AG04449 (cell line): Measurements from ENCODE around the gene KCMF1.

Experiments
- CTCF ChIA-PET: fragments of 350-600 bp; formaldehyde crosslinking; extraction: SDS; loops from one replicate; lab custom pipeline; 2021; ENCODE audit warnings: antibody characterized with exemption; lab: Yijun Ruan, JAX
- POLR2A ChIA-PET: fragments of 400-600, 350-600 bp; formaldehyde crosslinking; extraction: SDS; loops from one replicate; lab custom pipeline; 2020; ENCODE audit warnings: antibody characterized with exemption, inconsistent platforms; lab: Yijun Ruan, JAX
- DNase-seq: peaks from one replicate; pipeline ENCODE4 v3.0.0-alpha.2; 2010; ENCODE audit warnings: low read depth, low spot score
- H3K4me3 ChIP-seq: 2 replicates; pipeline ENCODE4 v1.5.1; 2011; ENCODE audit warnings: low read depth, mild to moderate bottlenecking, control low read depth, low read length
- CTCF ChIP-seq: IDR thresholded peaks from one replicate; pipeline ENCODE4 v1.5.1; 2011; ENCODE audit warnings: mild to moderate bottlenecking, moderate library complexity, low read length, control low read depth, inconsistent platforms; ENCODE audit not compliant: insufficient read depth; ENCODE audit errors: missing control alignments

The KCMF1 gene

GRCh38 chr2:85064927-85065577 is 94.1 kb downstream of the KCMF1 start:
- no peak for TF ChIP-seq CTCF
- DNase-seq: no peak
- H3K4me3 ChIP-seq: no peak overlapping the region
- ChIA-PET POLR2A (no interaction called here), CTCF (interaction anchor here (0.6 to 10.7 kb wide), 11 partner anchors 8 to 543 kb away, joined by 3 to 376 read pairs (median 8); partner anchors contain the start of gene TCF7L1)

- CTCF ChIA-PET: interaction anchor here (0.6 to 10.7 kb wide), 51 partner anchors 9 to 489 kb away, joined by 3 to 376 read pairs (median 5); partner anchors contain the start of gene TCF7L1
- POLR2A ChIA-PET: no interaction called here
- no peak overlapping the region for H3K4me3 ChIP-seq
- no peak for TF ChIP-seq CTCF
- no peak for DNase-seq
Measured at GRCh38 chr2:85066006-85066740, 95.2 kb downstream of the KCMF1 start.

GRCh38 chr2:85066874-85067351 is 96.0 kb downstream of the KCMF1 start:
- H3K4me3 ChIP-seq: no peak overlapping the region
- CTCF ChIA-PET: interaction anchor here (0.6 to 10.7 kb wide), 56 partner anchors 8 to 489 kb away, joined by 3 to 376 read pairs (median 5); partner anchors contain the start of gene TCF7L1
- TF ChIP-seq CTCF: peak; percentile 81
- no peak for DNase-seq
- POLR2A ChIA-PET: interaction anchor here (0.6 kb wide), 1 partner anchor 497 kb away, joined by 3 read pairs; no protein-coding TSS in a partner anchor

- ChIA-PET CTCF (no interaction called here), POLR2A (no interaction called here)
- no peak overlapping the region for H3K4me3 ChIP-seq
- no peak for TF ChIP-seq CTCF
- DNase-seq: no peak
Measured at GRCh38 chr2:85071096-85071495, 100.1 kb downstream of the KCMF1 start.

GRCh38 chr2:85073033-85073432 is 102.1 kb downstream of the KCMF1 start:
- POLR2A ChIA-PET: no interaction called here
- no peak for TF ChIP-seq CTCF
- CTCF ChIA-PET: interaction anchor here (0.6 to 3.3 kb wide), 5 partner anchors 31 to 228 kb away, joined by 3 to 15 read pairs (median 4); no protein-coding TSS in a partner anchor
- no peak overlapping the region for H3K4me3 ChIP-seq
- no peak for DNase-seq

- no peak for DNase-seq
- POLR2A ChIA-PET: no interaction called here
- CTCF ChIA-PET: interaction anchor here (1.0 to 2.5 kb wide), 4 partner anchors 9 to 211 kb away, joined by 3 to 12 read pairs (median 4); no protein-coding TSS in a partner anchor
- no peak for TF ChIP-seq CTCF
- H3K4me3 ChIP-seq: no peak overlapping the region
Measured at GRCh38 chr2:85076618-85077274, 105.8 kb downstream of the KCMF1 start.
